Raji (cell line): ENCODE data around the gene MYB.

Source experiments
- POLR2A ChIP-seq: IDR thresholded peaks from 2 replicates; pipeline ENCODE4 v1.6.1; 2011; ENCODE audit warnings: low read depth, low read length, control low read depth; ENCODE audit not compliant: insufficient read depth

Gene MYB

GRCh38 chr6:135181333-135182070 is 394 bp downstream of the MYB start:
- TF ChIP-seq POLR2A: no peak

GRCh38 chr6:135182071-135183001 is 1.2 kb downstream of the MYB start:
- no peak; the same call in 1 of the 2 replicates for TF ChIP-seq POLR2A

GRCh38 chr6:135183002-135183531 is 2.0 kb downstream of the MYB start:
- no peak; the same call in 1 of the 2 replicates for TF ChIP-seq POLR2A

- 0 out of 2 replicates have a peak, but pooled peaks have one; percentile 34 for TF ChIP-seq POLR2A
These were observed 2.7 kb downstream of the MYB start for GRCh38 chr6:135183532-135184440.

GRCh38 chr6:135185483-135185882 is 4.4 kb downstream of the MYB start:
- TF ChIP-seq POLR2A: no peak

GRCh38 chr6:135186255-135186654 is 5.1 kb downstream of the MYB start:
- TF ChIP-seq POLR2A: no peak

- no peak for TF ChIP-seq POLR2A
These were observed 6.3 kb downstream of the MYB start for GRCh38 chr6:135187372-135187771.

- no peak for TF ChIP-seq POLR2A
These were observed 7.6 kb downstream of the MYB start for GRCh38 chr6:135188718-135189117.

GRCh38 chr6:135189344-135189743 is 8.2 kb downstream of the MYB start:
- no peak for TF ChIP-seq POLR2A

- TF ChIP-seq POLR2A: no peak
These were observed 10.6 kb downstream of the MYB start for GRCh38 chr6:135191508-135192255.

GRCh38 chr6:135192256-135193174 is 11.4 kb downstream of the MYB start:
- TF ChIP-seq POLR2A: no peak

- TF ChIP-seq POLR2A: no peak
These were observed 12.1 kb downstream of the MYB start for GRCh38 chr6:135193221-135193620.

- no peak for TF ChIP-seq POLR2A
These were observed 13.9 kb downstream of the MYB start for GRCh38 chr6:135195041-135195440.
